T-helper 2 cell treated with Interferon-gamma antibody and Interleukin-4, amounts not matched to agents 5 μg/mL and 100 μg/mL, for 36 hours (primary cell): ENCODE measurements around the gene IFT88.

Experiments used
- DNase-seq: peaks from one replicate; pipeline ENCODE4 v3.0.0; 2021; ENCODE audit warnings: low spot score
- H3K27ac Mint-ChIP-seq: one replicate; pipeline ENCODE4 v1.8.0; 2021; ENCODE audit warnings: mild to moderate bottlenecking, mixed read lengths
- H3K27me3 Mint-ChIP-seq: one replicate; pipeline ENCODE4 v1.8.0; 2021; ENCODE audit warnings: low read depth, mixed read lengths
- H3K36me3 Mint-ChIP-seq: one replicate; pipeline ENCODE4 v1.8.0; 2021; ENCODE audit warnings: low read depth, mixed read lengths
- H3K4me1 Mint-ChIP-seq: one replicate; pipeline ENCODE4 v1.8.0; 2021; ENCODE audit warnings: low read depth, mixed read lengths
- H3K4me3 Mint-ChIP-seq: one replicate; pipeline ENCODE4 v1.8.0; 2022; ENCODE audit warnings: mild to moderate bottlenecking, moderate library complexity, mixed read lengths
- H3K9me3 Mint-ChIP-seq: one replicate; pipeline ENCODE4 v1.8.0; 2021; ENCODE audit warnings: mixed read lengths

The IFT88 gene

DNA sequence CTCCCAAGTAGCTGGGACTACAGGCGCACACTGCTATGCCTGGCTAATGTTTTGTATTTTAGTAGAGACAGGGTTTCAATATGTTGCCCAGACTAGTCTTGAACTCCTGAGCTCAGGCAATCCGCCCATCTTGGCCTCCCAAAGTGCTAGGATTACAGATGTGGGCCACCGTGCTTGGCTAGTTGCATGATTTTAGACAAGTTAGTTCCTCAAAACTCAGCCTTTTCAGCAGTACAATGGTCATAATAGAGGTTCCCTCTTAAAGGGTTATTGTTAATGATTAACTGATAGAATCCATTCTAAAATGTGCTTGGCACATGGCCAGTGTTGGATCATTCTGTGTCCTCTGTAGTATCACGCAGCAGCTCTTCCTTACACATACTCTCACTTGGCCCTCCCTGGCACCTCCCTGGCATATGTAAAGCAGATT lies 19.5 kb upstream of the IFT88 start:
- Mint-ChIP-seq H3K27ac (no peak overlapping the region), H3K4me3 (no peak overlapping the region), H3K27me3 (peaks cover 2% of the 10 kb centered on the region), H3K9me3 (no peaks in the 10 kb centered on the region), H3K4me1 (peaks cover 10% of the 10 kb centered on the region), H3K36me3 (no peaks in the 10 kb centered on the region)
- DNase-seq, result no peak

GRCh38 chr13:20550799-20551198 lies 16.2 kb upstream of the IFT88 start:
- Mint-ChIP-seq H3K36me3 (no peaks in the 10 kb centered on the region), H3K4me1 (peaks cover 10% of the 10 kb centered on the region), H3K9me3 (no peaks in the 10 kb centered on the region), H3K27ac (no peak overlapping the region), H3K4me3 (no peak overlapping the region), H3K27me3 (peaks cover 2% of the 10 kb centered on the region)
- DNase-seq, result no peak

- DNase-seq, result no peak
- no peaks in the 10 kb centered on the region for H3K9me3 Mint-ChIP-seq
- H3K27me3 Mint-ChIP-seq, result no peaks in the 10 kb centered on the region
- H3K4me3 Mint-ChIP-seq, result no peak overlapping the region
- H3K36me3 Mint-ChIP-seq, result no peaks in the 10 kb centered on the region
- H3K27ac Mint-ChIP-seq, result no peak overlapping the region
- H3K4me1 Mint-ChIP-seq, result no peaks in the 10 kb centered on the region
Observed at GRCh38 chr13:20553311-20553710, 13.6 kb upstream of the IFT88 start.

GRCh38 chr13:20558982-20559381 lies 8.0 kb upstream of the IFT88 start:
- H3K4me1 Mint-ChIP-seq, result no peaks in the 10 kb centered on the region
- H3K36me3 Mint-ChIP-seq, result no peaks in the 10 kb centered on the region
- no peak for DNase-seq
- H3K27ac Mint-ChIP-seq, result no peak overlapping the region
- H3K4me3 Mint-ChIP-seq, result no peak overlapping the region
- no peaks in the 10 kb centered on the region for H3K27me3 Mint-ChIP-seq
- H3K9me3 Mint-ChIP-seq, result no peaks in the 10 kb centered on the region

GRCh38 chr13:20559659-20560356 lies 7.1 kb upstream of the IFT88 start:
- no peak for DNase-seq
- Mint-ChIP-seq H3K4me3 (no peak overlapping the region), H3K27me3 (no peaks in the 10 kb centered on the region), H3K9me3 (peaks cover 7% of the 10 kb centered on the region), H3K27ac (no peak overlapping the region), H3K4me1 (no peaks in the 10 kb centered on the region), H3K36me3 (peaks cover 3% of the 10 kb centered on the region)

GRCh38 chr13:20561741-20562140 lies 5.2 kb upstream of the IFT88 start:
- H3K36me3 Mint-ChIP-seq, result peaks cover 6% of the 10 kb centered on the region
- peaks cover 16% of the 10 kb centered on the region for H3K9me3 Mint-ChIP-seq
- no peak overlapping the region for H3K4me3 Mint-ChIP-seq
- H3K4me1 Mint-ChIP-seq, result peaks cover 2% of the 10 kb centered on the region
- no peak overlapping the region for H3K27ac Mint-ChIP-seq
- no peaks in the 10 kb centered on the region for H3K27me3 Mint-ChIP-seq
- DNase-seq, result no peak

- no peaks in the 10 kb centered on the region for H3K27me3 Mint-ChIP-seq
- DNase-seq, result no peak
- H3K9me3 Mint-ChIP-seq, result peaks cover 16% of the 10 kb centered on the region
- no peak overlapping the region for H3K4me3 Mint-ChIP-seq
- H3K27ac Mint-ChIP-seq, result no peak overlapping the region
- H3K4me1 Mint-ChIP-seq, result peaks cover 10% of the 10 kb centered on the region
- H3K36me3 Mint-ChIP-seq, result peaks cover 6% of the 10 kb centered on the region
Observed at GRCh38 chr13:20565115-20565736, 1.7 kb upstream of the IFT88 start.

DNA sequence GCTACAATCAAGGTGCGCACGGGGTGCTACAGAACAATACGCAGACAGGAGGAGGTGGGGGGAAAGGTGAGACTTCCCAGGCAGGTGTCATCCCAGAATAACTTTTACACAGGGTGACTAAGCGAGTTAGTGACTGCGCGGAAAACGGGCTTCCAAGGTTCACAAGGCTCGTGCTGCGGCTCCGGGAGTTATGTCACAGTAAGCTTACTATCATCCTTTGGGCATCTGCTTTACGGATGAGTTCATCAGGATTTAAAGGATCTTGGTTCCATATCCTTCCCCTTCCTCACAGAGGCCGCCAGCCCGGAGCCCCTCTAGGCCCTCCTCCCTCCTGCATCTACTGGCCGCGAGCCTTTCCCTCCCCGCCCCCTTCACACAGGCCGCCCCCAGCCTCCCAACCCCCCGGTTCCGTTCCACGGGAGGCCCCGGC lies 474 bp upstream of the IFT88 start:
- peaks cover 11% of the 10 kb centered on the region for H3K4me1 Mint-ChIP-seq
- peaks cover 6% of the 10 kb centered on the region for H3K36me3 Mint-ChIP-seq
- peaks cover 16% of the 10 kb centered on the region for H3K9me3 Mint-ChIP-seq
- H3K4me3 Mint-ChIP-seq, result peak overlapping the region; percentile 91
- H3K27ac Mint-ChIP-seq, result peak overlapping the region; percentile 88
- no peak for DNase-seq
- H3K27me3 Mint-ChIP-seq, result no peaks in the 10 kb centered on the region

DNA sequence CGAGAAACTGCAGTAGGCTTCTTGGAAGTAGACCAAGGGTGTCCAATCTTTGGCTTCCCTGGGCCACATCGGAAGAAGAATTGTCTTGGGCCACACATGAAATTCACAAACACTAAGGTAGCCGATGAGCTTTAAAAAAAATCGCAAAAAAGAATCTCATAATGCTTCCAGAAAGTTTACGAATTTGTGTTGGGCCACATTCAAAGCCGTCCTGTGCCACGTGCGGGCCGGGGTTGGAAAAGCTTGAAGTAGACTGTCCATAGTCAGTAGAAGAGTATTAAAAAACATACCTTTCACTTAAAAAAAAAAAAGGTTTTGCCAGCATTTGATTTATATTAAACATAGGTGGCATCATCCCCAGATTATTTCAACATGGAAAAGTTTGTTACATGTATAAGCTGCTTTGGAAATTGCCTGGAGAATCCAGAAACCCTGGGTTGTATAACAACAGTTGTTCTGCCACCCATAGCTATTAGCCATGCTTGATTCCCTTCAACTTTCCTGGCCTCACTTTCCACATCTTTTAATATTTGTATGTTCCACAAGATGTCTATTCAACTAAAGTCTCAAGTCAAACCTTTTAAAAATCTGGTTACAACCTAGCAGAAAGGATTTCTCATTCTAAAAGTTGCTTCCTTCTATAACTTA lies 1.0 kb downstream of the IFT88 start:
- DNase-seq, result no peak
- Mint-ChIP-seq H3K9me3 (peaks cover 16% of the 10 kb centered on the region), H3K27ac (peak overlapping the region; percentile 88), H3K4me3 (peak overlapping the region; percentile 91), H3K4me1 (peaks cover 14% of the 10 kb centered on the region), H3K36me3 (peaks cover 6% of the 10 kb centered on the region), H3K27me3 (no peaks in the 10 kb centered on the region)

DNA sequence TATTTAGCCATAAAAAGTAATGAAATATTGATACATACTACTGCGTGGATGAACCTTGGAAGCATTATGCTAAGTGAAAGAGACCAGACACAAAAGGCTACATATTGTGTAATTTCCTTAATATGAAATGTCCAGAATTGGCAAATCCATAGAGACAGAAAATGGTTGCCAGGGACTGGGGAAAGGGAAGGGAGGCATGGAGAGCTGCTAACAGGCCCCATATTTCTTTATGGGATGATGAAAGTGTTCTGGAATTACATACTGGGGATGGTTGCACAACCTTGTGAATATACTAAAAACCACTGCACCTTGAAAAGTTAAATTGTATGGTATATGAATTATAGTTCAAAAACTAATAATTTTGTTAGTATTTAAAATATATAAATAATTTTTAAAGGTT lies 3.6 kb downstream of the IFT88 start:
- Mint-ChIP-seq H3K4me1 (peaks cover 14% of the 10 kb centered on the region), H3K4me3 (no peak overlapping the region), H3K27me3 (no peaks in the 10 kb centered on the region), H3K27ac (no peak overlapping the region), H3K9me3 (peaks cover 2% of the 10 kb centered on the region), H3K36me3 (peaks cover 4% of the 10 kb centered on the region)
- no peak for DNase-seq

DNA sequence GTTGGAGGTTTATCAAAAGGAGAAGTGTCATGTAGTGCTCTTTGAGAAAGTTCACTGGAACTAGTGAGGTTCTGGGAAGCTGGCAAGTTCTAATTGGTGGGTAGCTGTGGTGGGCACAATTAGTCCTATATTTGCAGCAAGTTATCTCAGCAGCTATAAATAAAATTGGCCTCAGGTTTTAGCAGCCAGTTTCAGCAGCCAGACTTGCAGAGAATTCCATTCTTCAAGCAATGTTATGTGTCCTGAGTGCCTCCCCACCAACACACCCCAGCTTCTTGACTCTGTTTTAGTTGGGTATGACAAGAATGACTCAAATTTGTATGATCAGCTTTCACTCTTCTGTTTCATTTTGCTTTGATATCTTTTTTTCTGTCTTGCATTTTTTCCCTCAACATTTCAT lies 4.7 kb downstream of the IFT88 start:
- Mint-ChIP-seq H3K4me1 (peaks cover 11% of the 10 kb centered on the region), H3K9me3 (peaks cover 5% of the 10 kb centered on the region), H3K27ac (no peak overlapping the region), H3K27me3 (no peaks in the 10 kb centered on the region), H3K36me3 (peaks cover 6% of the 10 kb centered on the region), H3K4me3 (no peak overlapping the region)
- no peak for DNase-seq

GRCh38 chr13:20573186-20573585 lies 6.2 kb downstream of the IFT88 start:
- H3K36me3 Mint-ChIP-seq, result peaks cover 8% of the 10 kb centered on the region
- no peak for DNase-seq
- peaks cover 6% of the 10 kb centered on the region for H3K9me3 Mint-ChIP-seq
- no peak overlapping the region for H3K27ac Mint-ChIP-seq
- H3K27me3 Mint-ChIP-seq, result no peaks in the 10 kb centered on the region
- H3K4me1 Mint-ChIP-seq, result peaks cover 5% of the 10 kb centered on the region
- H3K4me3 Mint-ChIP-seq, result no peak overlapping the region

DNA sequence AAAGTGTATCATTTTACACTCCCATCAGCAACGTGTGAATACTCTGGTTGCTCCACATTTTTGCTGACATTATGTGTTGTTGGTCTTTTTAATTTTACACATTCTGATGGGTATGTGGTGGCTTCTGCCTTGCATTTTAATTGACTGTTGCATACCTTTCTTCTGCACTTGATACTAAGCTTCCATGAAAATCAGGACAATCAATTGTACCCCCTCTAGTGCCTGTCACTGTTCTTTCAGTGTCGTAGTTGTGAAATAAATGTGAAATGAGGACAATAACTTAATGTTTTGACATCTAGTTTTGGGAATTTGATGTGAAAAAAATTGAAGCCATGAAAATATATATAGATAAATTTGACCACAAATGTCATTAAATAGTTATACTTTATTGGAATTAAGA lies 6.7 kb downstream of the IFT88 start:
- Mint-ChIP-seq H3K4me3 (no peak overlapping the region), H3K9me3 (peaks cover 6% of the 10 kb centered on the region), H3K4me1 (peaks cover 4% of the 10 kb centered on the region), H3K27ac (no peak overlapping the region), H3K36me3 (peaks cover 10% of the 10 kb centered on the region), H3K27me3 (no peaks in the 10 kb centered on the region)
- DNase-seq, result no peak

DNA sequence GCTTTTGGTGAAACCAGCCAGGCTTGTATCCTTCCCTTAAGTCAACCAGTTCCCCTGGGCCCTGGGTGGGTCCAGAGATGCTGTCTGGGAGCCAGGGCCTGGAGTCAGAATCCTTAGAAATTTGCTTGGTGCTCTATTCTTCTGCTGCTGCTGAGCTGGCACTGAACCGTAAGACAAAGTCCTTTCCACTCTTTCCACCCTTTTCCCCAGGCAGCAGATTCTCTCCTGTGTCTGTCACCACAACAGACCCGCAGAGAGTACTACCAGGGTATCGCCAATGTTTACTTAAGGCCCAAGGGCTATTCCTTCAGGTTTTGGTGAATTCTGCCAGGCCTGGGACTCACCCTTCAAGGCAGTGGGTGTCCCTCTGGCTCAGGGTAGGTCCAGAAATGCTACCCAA lies 12.2 kb downstream of the IFT88 start:
- Mint-ChIP-seq H3K4me3 (no peak overlapping the region), H3K27ac (no peak overlapping the region), H3K4me1 (no peaks in the 10 kb centered on the region), H3K9me3 (peaks cover 10% of the 10 kb centered on the region), H3K36me3 (peaks cover 26% of the 10 kb centered on the region), H3K27me3 (no peaks in the 10 kb centered on the region)
- DNase-seq, result no peak
